Suprapubic skin (tissue), 4 donors: ENCODE measurements around the gene LDB2. TPM values are rescaled to one million over a fixed set of nuclear protein-coding genes. Genes with fewer than 3 reads are reported as not detected.

ENCODE experiments used
- DNase-seq, 2 donors: peaks; one replicate each; pipeline ENCODE4 v3.0.0-alpha.2; 2019; ENCODE audit warnings: low spot score in 2 of 2
- H3K27ac ChIP-seq: fragments of 200-600 bp; sonication (generic); one replicate; pipeline ENCODE4 v1.5.1; 2019
- H3K27me3 ChIP-seq: fragments of 200-600 bp; sonication (generic); one replicate; pipeline ENCODE4 v1.5.1; 2019
- H3K36me3 ChIP-seq: fragments of 200-600 bp; sonication (generic); one replicate; pipeline ENCODE4 v1.5.1; 2019
- H3K4me1 ChIP-seq: fragments of 200-600 bp; sonication (generic); one replicate; pipeline ENCODE4 v1.5.1; 2019
- H3K4me3 ChIP-seq: fragments of 200-600 bp; sonication (generic); one replicate; pipeline ENCODE4 v1.5.1; 2019; ENCODE audit warnings: mild to moderate bottlenecking
- H3K9me3 ChIP-seq: fragments of 200-600 bp; sonication (generic); one replicate; pipeline ENCODE4 v1.5.1; 2019
- CTCF ChIP-seq, 2 donors: fragments of 200-600 bp in 1 of 2; fragments of 450-650 bp in 1 of 2; sonication (generic) in 1 of 2; IDR thresholded peaks; one replicate each; pipeline ENCODE4 v1.5.1; 2016 to 2019; ENCODE audit warnings: antibody characterized with exemption in 2 of 2, mild to moderate bottlenecking in 1 of 2, moderate library complexity in 1 of 2
- EP300 ChIP-seq: sonication (generic); formaldehyde crosslinking; IDR thresholded peaks from one replicate; pipeline ENCODE4 v1.6.1; 2017; ENCODE audit warnings: antibody characterized with exemption
- POLR2A ChIP-seq, 2 donors: fragments of 450-650 bp; IDR thresholded peaks; one replicate each; pipeline ENCODE4 v1.6.1; 2017; ENCODE audit warnings: antibody characterized with exemption in 2 of 2, mild to moderate bottlenecking in 2 of 2, moderate library complexity in 2 of 2
- POLR2AphosphoS5 ChIP-seq, 3 donors: sonication (generic); formaldehyde crosslinking; IDR thresholded peaks; one replicate each; pipeline ENCODE4 v1.6.1; 2017; ENCODE audit warnings: antibody characterized with exemption in 3 of 3
- WGBS: methylation state at CpG from one replicate; pipeline ENCODE4 v1.1.5; 2018; 5-methylcytosine and 5-hydroxymethylcytosine counted together
- total RNA-seq, 4 donors: library from RNA; depleted of rRNA; stranded (reverse); fragments of >200 nt; gene quantifications; one replicate each; pipeline ENCODE4 v1.1.0, GENCODE V29; 2016

LDB2 gene
- total RNA-seq, 4 donors from 2014 or later, result 4.7 to 17.7 (median 9.9) TPM

DNA sequence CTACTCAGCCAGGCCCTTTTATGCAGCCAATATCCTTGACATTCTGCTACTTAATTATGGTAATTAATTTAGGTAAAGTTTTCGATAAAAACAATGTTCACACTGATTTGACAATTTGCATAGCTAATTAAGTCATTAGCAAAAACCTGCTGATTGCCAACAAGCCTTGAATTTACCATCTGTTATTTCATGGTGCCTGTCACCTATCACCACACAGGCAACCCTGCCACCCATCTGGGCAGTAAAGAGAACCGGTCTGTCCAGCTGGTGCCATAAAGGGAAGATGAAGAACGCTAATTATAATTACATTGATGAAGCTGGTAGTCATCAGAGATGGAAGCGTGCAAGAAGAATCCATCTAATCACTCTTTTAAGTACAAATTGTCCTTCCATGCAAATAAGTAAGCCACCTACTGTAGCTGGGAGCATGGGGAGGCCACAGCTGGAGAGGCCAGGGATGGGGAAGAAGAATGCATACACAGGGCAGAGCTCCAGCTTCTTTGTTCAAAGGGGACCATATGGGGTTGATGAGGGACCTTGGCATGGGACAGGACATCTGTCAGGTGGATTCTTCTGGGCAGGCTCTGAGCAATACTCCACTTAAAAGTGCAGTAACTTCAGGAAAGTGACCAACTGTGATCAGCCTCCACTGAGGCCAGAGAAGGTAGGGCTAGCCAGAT, 394.9 kb downstream of the LDB2 start:
- H3K4me3 ChIP-seq, result no peak overlapping the region

GRCh38 chr4:16498978-16499377, 399.5 kb downstream of the LDB2 start:
- Histone ChIP-seq H3K4me3 (no peak overlapping the region), H3K27me3 (no peaks in the 10 kb centered on the region), H3K9me3 (no peaks in the 10 kb centered on the region), H3K36me3 (peaks cover 6% of the 10 kb centered on the region), H3K4me1 (no peaks in the 10 kb centered on the region), H3K27ac (no peak overlapping the region)
- no peak for DNase-seq
- TF ChIP-seq POLR2AphosphoS5 (IDR thresholded peaks at IDR 0.05), result no peak
- TF ChIP-seq CTCF (IDR thresholded peaks at IDR 0.05), result no peak
- no peak for TF ChIP-seq EP300
- TF ChIP-seq POLR2A (IDR thresholded peaks at IDR 0.05), result no peak

More for the DNA sequence above, 394.9 kb downstream of the LDB2 start:
- WGBS, result 86% methylated on average over 4 of the region's 4 CpGs
- Histone ChIP-seq H3K27me3 (no peaks in the 10 kb centered on the region), H3K27ac (no peak overlapping the region), H3K4me1 (no peaks in the 10 kb centered on the region), H3K9me3 (no peaks in the 10 kb centered on the region), H3K36me3 (peaks cover 17% of the 10 kb centered on the region)
- TF ChIP-seq POLR2A (IDR thresholded peaks at IDR 0.05) (no peak), POLR2AphosphoS5 (IDR thresholded peaks at IDR 0.05) (no peak), EP300 (no peak), CTCF (IDR thresholded peaks at IDR 0.05) (no peak)
- no peak for DNase-seq

DNA sequence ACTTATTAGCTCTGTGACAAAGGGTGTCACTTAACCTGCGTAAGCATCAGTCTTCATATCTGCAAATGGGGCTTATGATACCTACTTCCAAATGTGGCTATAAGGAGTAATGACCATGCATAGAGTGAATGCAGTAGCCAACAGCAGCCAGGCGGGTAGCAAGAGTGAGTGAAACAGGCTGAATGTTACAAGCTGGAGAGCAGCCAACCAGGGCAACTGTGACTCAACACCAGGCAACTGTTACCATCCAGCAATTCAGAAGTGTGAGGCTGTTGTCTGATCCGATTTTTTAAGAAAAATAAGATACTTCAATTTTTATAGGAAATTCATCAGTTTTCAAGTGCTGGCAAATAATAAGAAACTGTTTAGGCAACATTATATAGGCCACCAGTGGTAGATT, 401.9 kb downstream of the LDB2 start:
- H3K36me3 ChIP-seq, result peaks cover 6% of the 10 kb centered on the region
- no peak for DNase-seq
- no peaks in the 10 kb centered on the region for H3K27me3 ChIP-seq
- H3K9me3 ChIP-seq, result no peaks in the 10 kb centered on the region
- 75% methylated on average over 3 of the region's 3 CpGs for WGBS
- H3K4me3 ChIP-seq, result no peak overlapping the region
- no peak overlapping the region for H3K27ac ChIP-seq
- no peaks in the 10 kb centered on the region for H3K4me1 ChIP-seq
- TF ChIP-seq POLR2A (IDR thresholded peaks at IDR 0.05), result no peak
- no peak for TF ChIP-seq POLR2AphosphoS5 (IDR thresholded peaks at IDR 0.05)
- TF ChIP-seq EP300, result no peak
- TF ChIP-seq CTCF (IDR thresholded peaks at IDR 0.05), result no peak

DNA sequence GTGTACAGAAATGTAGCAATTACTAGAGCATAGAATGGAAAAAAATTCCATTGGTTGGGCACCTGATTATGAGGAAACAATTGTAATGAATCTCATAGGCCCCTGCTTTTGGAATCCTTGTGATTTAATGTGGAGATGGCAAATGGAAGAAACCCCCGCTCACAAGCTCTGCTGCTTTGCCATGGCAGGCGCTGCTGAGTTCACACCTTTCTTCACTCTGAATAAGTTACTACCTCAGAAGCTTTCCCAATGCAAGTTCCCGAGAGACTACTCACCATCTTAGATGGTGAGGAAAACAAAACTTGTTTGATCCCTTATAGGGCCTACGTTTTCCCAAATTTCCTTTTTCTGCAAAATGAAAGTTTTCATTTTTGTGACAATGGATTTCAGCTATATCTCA, 405.6 kb downstream of the LDB2 start:
- TF ChIP-seq CTCF (IDR thresholded peaks at IDR 0.05) (no peak), POLR2A (IDR thresholded peaks at IDR 0.05) (no peak)
- DNase-seq, result no peak
- no peaks in the 10 kb centered on the region for H3K9me3 ChIP-seq
- no peaks in the 10 kb centered on the region for H3K36me3 ChIP-seq
- H3K4me3 ChIP-seq, result no peak overlapping the region
- no peak overlapping the region for H3K27ac ChIP-seq
- WGBS, result 78% methylated on average over 4 of the region's 4 CpGs
- H3K4me1 ChIP-seq, result no peaks in the 10 kb centered on the region
- H3K27me3 ChIP-seq, result no peaks in the 10 kb centered on the region

DNA sequence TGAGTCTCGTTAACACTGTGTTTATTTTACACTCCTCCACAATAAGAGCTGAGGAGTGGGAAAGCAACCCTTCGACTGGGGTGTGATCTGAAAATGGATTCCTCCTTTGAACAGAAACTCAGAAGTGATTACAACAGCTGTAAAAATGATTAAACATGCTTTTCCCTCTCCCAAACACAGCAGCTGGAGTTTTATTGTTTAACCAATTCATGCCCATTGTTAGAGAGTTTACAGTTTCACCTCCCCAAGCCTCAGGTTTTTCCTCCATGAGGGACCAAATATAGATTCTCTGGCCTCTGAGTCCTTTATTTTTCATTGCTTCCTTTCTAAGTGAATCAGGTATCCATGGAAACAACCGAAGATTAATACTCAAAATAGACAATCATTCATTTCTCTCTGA, 409.2 kb downstream of the LDB2 start:
- no peaks in the 10 kb centered on the region for H3K27me3 ChIP-seq
- TF ChIP-seq CTCF (IDR thresholded peaks at IDR 0.05), result no peak
- no peak for TF ChIP-seq EP300
- no peak for TF ChIP-seq POLR2A (IDR thresholded peaks at IDR 0.05)
- no peak for TF ChIP-seq POLR2AphosphoS5 (IDR thresholded peaks at IDR 0.05)
- DNase-seq, result no peak
- H3K4me1 ChIP-seq, result no peaks in the 10 kb centered on the region
- no peak overlapping the region for H3K27ac ChIP-seq
- WGBS, result 46% methylated on average over 3 of the region's 3 CpGs
- H3K9me3 ChIP-seq, result no peaks in the 10 kb centered on the region
- H3K4me3 ChIP-seq, result no peak overlapping the region
- H3K36me3 ChIP-seq, result no peaks in the 10 kb centered on the region
